ENCODE measurements around the gene TTC13. TPM values are rescaled to one million over a fixed set of nuclear protein-coding genes. Genes with fewer than 3 reads are reported as not detected.

Gene TTC13
- total and polyA plus RNA-seq, 2 of the 13 experiments (the other 11 are each of a cell fraction or from before 2014, with no cell fraction given) = 5.8 to 15.9 TPM

DNA sequence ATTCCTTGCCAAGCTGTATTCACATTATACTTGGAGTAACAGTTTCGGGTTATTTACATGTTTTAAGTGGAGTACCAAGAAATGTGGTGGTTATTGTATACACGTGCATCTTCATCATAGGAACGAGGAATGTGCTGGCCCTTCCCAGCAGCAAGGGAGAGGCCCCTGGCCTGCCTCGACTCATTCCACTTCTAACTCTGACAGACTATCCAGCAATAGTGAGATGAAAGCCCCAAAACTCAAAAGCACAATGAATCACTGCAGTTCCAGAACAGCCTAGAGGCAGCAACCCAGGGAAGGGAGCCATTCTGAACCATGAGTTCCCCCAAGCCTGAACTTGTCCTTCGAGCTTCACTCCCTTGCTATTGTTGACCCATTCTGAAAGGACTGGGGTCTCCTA is 38.3 kb upstream of the TTC13 start:
- H3K4me2 ChIP-seq (ENCODE audit: low read depth, low read length) = no peak overlapping the region
- 37% methylated on average over 5 of the region's 5 CpGs for WGBS (ENCODE audit: low lambda C conversion rate)
- no peaks in the 10 kb centered on the region for H4K20me1 ChIP-seq (ENCODE audit: insufficient read depth, low read length)
- ChIA-PET CTCF (ENCODE audit: low intra/inter-chr PET ratio, low total read pairs) (no interaction called here), POLR2A (no interaction called here)
- H3K9ac ChIP-seq (ENCODE audit: insufficient read depth, low read depth, low read length) = no peak overlapping the region
- intact Hi-C loops (cut with micrococcal nuclease; ENCODE audit: unreplicated experiment) (no loop called here), in situ Hi-C loops (cut with HindIII; ENCODE audit: extremely low pct_ligation_motif_present, low pct_unique_long_range_greater_than_20kb) (no loop called here)
- no peaks in the 10 kb centered on the region for H3K9me3 ChIP-seq (ENCODE audit: low read length)
- no peak overlapping the region for H2AFZ ChIP-seq (ENCODE audit: low read length)
- FAIRE-seq = no peak
- TF ChIP-seq ETV6 (CRISPR knock-in tag; conservative IDR thresholded peaks at IDR 0.05) = no peak
- no peak for TF ChIP-seq ZKSCAN1 (IDR thresholded peaks at IDR 0.05; ENCODE audit: low read length)
- TF ChIP-seq KDM2A (CRISPR knock-in tag; IDR thresholded peaks at IDR 0.05; ENCODE audit: borderline replicate concordance, low read depth) = no peak
- TF ChIP-seq POGK (CRISPR knock-in tag; conservative IDR thresholded peaks at IDR 0.05) = no peak
- no peak for TF ChIP-seq SALL1 (CRISPR knock-in tag; IDR thresholded peaks at IDR 0.05)
- no peak for TF ChIP-seq ZFP91 (CRISPR knock-in tag; IDR thresholded peaks at IDR 0.05; ENCODE audit: borderline replicate concordance)
- no peak for TF ChIP-seq ZNF253 (CRISPR knock-in tag; IDR thresholded peaks at IDR 0.05; ENCODE audit: borderline replicate concordance)
- TF ChIP-seq MBD4 (IDR thresholded peaks at IDR 0.05; ENCODE audit: borderline replicate concordance, low read length) = no peak
- no peak for TF ChIP-seq TCF7L2 (IDR thresholded peaks at IDR 0.05; ENCODE audit: low read depth, low read length)
- no TSS peak for BruUV-seq (replicated peaks)
- ATAC-seq = no peak
- no peak overlapping the region for H3K27ac ChIP-seq (ENCODE audit: extremely low read length, insufficient read depth, low read length)
- H3K79me2 ChIP-seq (ENCODE audit: insufficient read depth, low read length) = no peaks in the 10 kb centered on the region
- 0 out of 2 replicates have a peak, but pooled peaks cover 6% of the 10 kb centered on the region for H3K4me1 ChIP-seq (ENCODE audit: insufficient read depth, low read length)
- H3K36me3 ChIP-seq (replicated peaks in 1 of 2; ENCODE audit: control insufficient read depth in 1 of 2, insufficient read depth in 2 of 2, low read length in 2 of 2) = no peaks in the 10 kb centered on the region
- H3K4me3 ChIP-seq (replicated peaks in 1 of 3; ENCODE audit: insufficient read depth in 1 of 3, low read depth in 2 of 3, low read length in 3 of 3) = no peak overlapping the region
- peaks cover 0 to 5% of the 10 kb centered on the region in 2 experiments; a peak in 1 of 5 replicates for H3K27me3 ChIP-seq (ENCODE audit: control insufficient read depth in 1 of 2, insufficient read depth in 2 of 2, low read length in 2 of 2)
- no peak for DNase-seq (ENCODE audit: low spot score)
